Natural killer cell (primary cell): ENCODE data around the gene LMTK2. TPM values are rescaled to one million over a fixed set of nuclear protein-coding genes. Genes with fewer than 3 reads are reported as not detected.

Experiments used
- ATAC-seq, 3 donors: fragments of 150-1000 bp in 2 of 3; fragments of 200-7000 bp in 1 of 3; cut with Tn5 transposase; 1 replicate in 1 of 3; 2 replicates in 2 of 3; pipeline ENCODE4 v1.10.0; 2021; ENCODE audit warnings: mild to moderate bottlenecking in 2 of 3, moderate library complexity in 2 of 3
- DNase-seq, 2 donors: peaks; one replicate each; pipeline versions ENCODE4 v3.0.0 to v3.0.0-alpha.2; 2013 to 2021; ENCODE audit warnings: mixed read lengths in 1 of 2
- H3K27ac ChIP-seq: one replicate; pipeline ENCODE4 v1.5.1; 2013; ENCODE audit warnings: mild to moderate bottlenecking, low read length
- H3K27me3 ChIP-seq: one replicate; pipeline ENCODE4 v1.6.1; 2013; ENCODE audit warnings: low read length; ENCODE audit not compliant: control insufficient read depth, insufficient read depth
- H3K36me3 ChIP-seq: one replicate; pipeline ENCODE4 v1.6.1; 2013; ENCODE audit warnings: low read length; ENCODE audit not compliant: control insufficient read depth, insufficient read depth
- H3K4me1 ChIP-seq: one replicate; pipeline ENCODE4 v1.6.1; 2013; ENCODE audit warnings: low read length; ENCODE audit not compliant: control insufficient read depth, insufficient read depth
- H3K4me3 ChIP-seq: one replicate; pipeline ENCODE4 v1.5.1; 2013; ENCODE audit warnings: low read length
- H3K9me3 ChIP-seq: one replicate; pipeline ENCODE4 v1.6.1; 2013; ENCODE audit warnings: low read length; ENCODE audit not compliant: control insufficient read depth, insufficient read depth
- H3K27ac Mint-ChIP-seq, 2 donors: one replicate each; pipeline ENCODE4 v1.8.0; 2022; ENCODE audit warnings: mild to moderate bottlenecking in 2 of 2, mixed read lengths in 2 of 2, moderate library complexity in 1 of 2
- H3K27me3 Mint-ChIP-seq, 2 donors: one replicate each; pipeline ENCODE4 v1.8.0; 2022; ENCODE audit warnings: low read depth in 2 of 2, mixed read lengths in 2 of 2
- H3K36me3 Mint-ChIP-seq: one replicate; pipeline ENCODE4 v1.8.0; 2022; ENCODE audit warnings: mixed read lengths
- H3K4me1 Mint-ChIP-seq, 2 donors: one replicate each; pipeline ENCODE4 v1.8.0; 2022; ENCODE audit warnings: mixed read lengths in 2 of 2
- H3K4me3 Mint-ChIP-seq: one replicate; pipeline ENCODE4 v1.8.0; 2022; ENCODE audit warnings: mild to moderate bottlenecking, moderate library complexity, mixed read lengths
- H3K9me3 Mint-ChIP-seq, 2 donors: one replicate each; pipeline ENCODE4 v1.8.0; 2022; ENCODE audit warnings: mixed read lengths in 2 of 2
- WGBS: methylation state at CpG from one replicate; pipeline ENCODE4 v1.1.7; 2013; ENCODE audit warnings: missing lambda C conversion rate; ENCODE audit not compliant: insufficient coverage; 5-methylcytosine and 5-hydroxymethylcytosine counted together
- intact Hi-C: fragments of 100-400 bp; cut with micrococcal nuclease; formaldehyde crosslinking; loops from one replicate; pipeline ENCODE4 v1.14.2; 2022
- total RNA-seq, 4 donors: library from RNA; stranded (reverse); fragments of 120-200 nt in 1 of 4; gene quantifications; one replicate each; pipeline versions ENCODE4 v1.2.3 to v1.2.4, GENCODE V29; 2013 to 2022
- TF ChIP-seq, protein P1 (sequence below): fragments of 200-600 bp; IDR thresholded peaks from one replicate; pipeline ENCODE4 v1.8.0; 2022; ENCODE audit warnings: antibody characterized with exemption

LMTK2 gene
- total RNA-seq, 3 donors from 2014 or later (not counting 1 experiment from before 2014, with no cell fraction given), result 18.7 to 33.9 (median 26.6) TPM

DNA sequence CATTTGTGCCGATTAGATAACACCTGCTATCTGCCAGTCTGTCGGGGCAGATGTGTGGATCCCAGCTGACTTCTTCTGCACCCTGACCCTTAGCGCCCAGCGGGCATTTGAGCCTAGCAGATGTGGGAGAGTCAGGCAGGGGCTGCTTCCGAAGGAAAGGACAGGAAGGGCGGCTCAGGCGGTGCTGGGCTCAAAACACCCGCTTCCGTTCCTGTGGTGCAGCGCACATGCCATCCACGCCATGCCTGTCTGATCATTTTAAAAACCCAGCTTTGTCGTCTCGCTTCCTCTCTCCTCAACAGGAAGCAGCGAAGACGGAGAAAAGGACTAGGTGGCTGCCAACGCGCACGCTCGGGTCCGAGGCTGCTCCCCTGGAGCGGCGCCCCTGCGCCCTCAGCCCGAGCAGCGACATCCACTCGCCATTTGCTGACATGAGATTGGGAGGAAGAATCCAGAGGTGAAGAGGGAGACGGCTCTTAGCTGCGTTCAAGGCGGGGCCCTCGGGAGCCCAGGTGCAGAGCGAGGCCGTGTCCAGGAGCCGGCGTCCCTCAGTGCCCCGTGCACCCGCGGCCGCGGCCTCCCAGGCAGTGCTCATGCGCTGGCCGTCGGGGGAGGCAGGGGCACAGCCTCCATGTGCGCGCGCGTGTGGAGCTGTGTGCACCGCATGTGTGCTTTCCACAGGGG is 98.6 kb downstream of the LMTK2 start:
- peaks cover 14% of the 10 kb centered on the region for H3K36me3 ChIP-seq
- H3K27ac Mint-ChIP-seq, result no peak overlapping the region
- DNase-seq (no peak), ATAC-seq (no peak)
- intact Hi-C loops, result no loop called here
- no peaks in the 10 kb centered on the region for H3K27me3 Mint-ChIP-seq
- no peak overlapping the region for H3K4me3 ChIP-seq
- no peaks in the 10 kb centered on the region for H3K27me3 ChIP-seq
- peaks cover 17% of the 10 kb centered on the region for H3K4me1 ChIP-seq
- 98% methylated on average over 47 of the region's 47 CpGs for WGBS
- peaks cover 6% of the 10 kb centered on the region for H3K36me3 Mint-ChIP-seq
- no peak overlapping the region for H3K27ac ChIP-seq
- H3K4me3 Mint-ChIP-seq, result no peak overlapping the region
- peaks cover 21 to 27% of the 10 kb centered on the region in 2 donors for H3K4me1 Mint-ChIP-seq
- no peaks in the 10 kb centered on the region for H3K9me3 Mint-ChIP-seq
- TF ChIP-seq, protein P1, sequence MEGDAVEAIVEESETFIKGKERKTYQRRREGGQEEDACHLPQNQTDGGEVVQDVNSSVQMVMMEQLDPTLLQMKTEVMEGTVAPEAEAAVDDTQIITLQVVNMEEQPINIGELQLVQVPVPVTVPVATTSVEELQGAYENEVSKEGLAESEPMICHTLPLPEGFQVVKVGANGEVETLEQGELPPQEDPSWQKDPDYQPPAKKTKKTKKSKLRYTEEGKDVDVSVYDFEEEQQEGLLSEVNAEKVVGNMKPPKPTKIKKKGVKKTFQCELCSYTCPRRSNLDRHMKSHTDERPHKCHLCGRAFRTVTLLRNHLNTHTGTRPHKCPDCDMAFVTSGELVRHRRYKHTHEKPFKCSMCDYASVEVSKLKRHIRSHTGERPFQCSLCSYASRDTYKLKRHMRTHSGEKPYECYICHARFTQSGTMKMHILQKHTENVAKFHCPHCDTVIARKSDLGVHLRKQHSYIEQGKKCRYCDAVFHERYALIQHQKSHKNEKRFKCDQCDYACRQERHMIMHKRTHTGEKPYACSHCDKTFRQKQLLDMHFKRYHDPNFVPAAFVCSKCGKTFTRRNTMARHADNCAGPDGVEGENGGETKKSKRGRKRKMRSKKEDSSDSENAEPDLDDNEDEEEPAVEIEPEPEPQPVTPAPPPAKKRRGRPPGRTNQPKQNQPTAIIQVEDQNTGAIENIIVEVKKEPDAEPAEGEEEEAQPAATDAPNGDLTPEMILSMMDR, result no peak
- no peaks in the 10 kb centered on the region for H3K9me3 ChIP-seq

DNA sequence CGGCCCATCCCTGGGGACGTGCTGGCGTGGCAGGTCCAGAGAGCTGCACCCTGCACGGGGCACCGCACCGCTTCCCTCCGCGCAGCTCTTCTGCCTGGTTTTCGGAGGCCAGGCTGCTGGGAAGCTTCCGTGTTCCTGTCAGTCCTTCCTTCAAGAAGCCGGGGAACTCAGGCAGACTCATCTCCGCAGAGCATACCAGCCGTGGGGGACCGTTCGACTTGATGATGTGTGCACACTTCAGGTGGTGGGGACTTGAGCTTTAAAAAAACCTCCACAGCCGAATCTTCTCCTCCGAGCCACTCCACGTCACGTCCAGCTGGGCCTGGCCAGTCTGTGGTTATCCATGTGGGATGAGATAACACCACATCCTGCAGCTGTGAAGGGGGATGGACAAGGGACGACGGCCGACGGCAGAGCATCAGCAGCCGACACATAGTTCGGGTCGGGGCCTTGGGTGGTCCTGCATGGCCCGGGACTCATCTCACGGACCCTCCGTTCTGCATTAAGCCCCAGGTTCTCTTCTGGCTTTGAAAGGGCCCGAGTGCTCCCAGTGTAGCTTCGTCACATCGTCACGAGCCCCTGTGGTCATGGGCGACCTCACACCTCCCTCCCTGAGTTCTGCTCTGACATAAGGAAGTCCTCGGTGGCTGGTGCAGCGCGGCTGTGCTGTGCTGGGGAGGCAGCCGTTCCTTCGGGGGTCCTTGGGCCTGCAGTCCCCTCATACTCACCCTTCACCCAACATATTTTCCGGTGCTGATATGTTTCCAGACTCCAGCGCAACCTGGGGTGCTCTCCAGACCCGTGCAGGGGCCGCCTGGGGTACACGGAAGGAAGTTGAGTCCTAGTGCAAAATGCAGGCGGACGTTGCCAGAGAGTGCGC is 100.0 kb downstream of the LMTK2 start:
- H3K4me3 Mint-ChIP-seq, result no peak overlapping the region
- H3K4me1 ChIP-seq, result peaks cover 25% of the 10 kb centered on the region
- no peaks in the 10 kb centered on the region for H3K9me3 Mint-ChIP-seq
- H3K27ac ChIP-seq, result no peak overlapping the region
- H3K27me3 ChIP-seq, result peaks cover 2% of the 10 kb centered on the region
- H3K27ac Mint-ChIP-seq, result no peak overlapping the region
- H3K36me3 ChIP-seq, result peaks cover 14% of the 10 kb centered on the region
- peaks cover 6% of the 10 kb centered on the region for H3K36me3 Mint-ChIP-seq
- 96% methylated on average over 47 of the region's 47 CpGs for WGBS
- TF ChIP-seq, protein P1, result no peak
- peaks cover 13 to 17% of the 10 kb centered on the region in 2 donors for H3K4me1 Mint-ChIP-seq
- no peaks in the 10 kb centered on the region for H3K27me3 Mint-ChIP-seq
- ATAC-seq (no peak), DNase-seq (peak in 1 of 2 donors; percentile 1)
- no peak overlapping the region for H3K4me3 ChIP-seq
- intact Hi-C loops, result no loop called here
- no peaks in the 10 kb centered on the region for H3K9me3 ChIP-seq

DNA sequence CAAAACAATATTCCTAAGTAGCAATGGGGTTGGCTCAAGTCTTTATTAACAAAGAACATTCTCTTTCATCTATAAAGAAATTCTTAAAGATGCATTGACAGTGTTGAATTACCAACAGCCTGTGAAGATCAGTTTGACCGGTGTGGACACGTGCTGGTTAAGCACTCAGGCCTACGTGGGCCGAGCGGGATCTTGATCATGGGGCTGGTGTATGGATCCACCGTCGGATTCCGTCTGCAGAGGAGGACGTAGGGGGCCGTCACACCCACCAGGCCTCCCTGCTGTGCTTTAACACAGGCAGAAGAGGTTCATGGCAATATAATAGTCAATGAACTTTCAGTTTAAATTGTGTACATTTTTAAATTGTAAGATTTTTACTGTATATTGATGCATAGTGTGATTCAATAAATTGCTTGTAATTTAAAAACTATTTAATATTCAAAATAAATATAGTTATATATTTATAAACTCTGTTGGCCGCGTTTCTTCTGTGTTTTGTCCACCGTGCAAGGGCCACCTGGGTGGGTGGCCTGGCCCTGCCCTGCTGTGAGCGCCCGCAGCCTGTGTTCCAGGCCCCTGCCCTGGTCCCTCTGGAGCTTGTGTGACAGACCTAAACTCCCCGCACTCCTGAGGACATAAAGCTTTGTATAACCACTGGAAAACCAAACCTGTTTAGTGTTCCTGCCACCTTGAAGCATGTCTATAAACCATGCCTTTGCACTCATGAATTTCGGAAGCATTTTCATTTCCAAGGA is 102.7 kb downstream of the LMTK2 start:
- Histone ChIP-seq H3K36me3 (peaks cover 14% of the 10 kb centered on the region), H3K4me3 (no peak overlapping the region), H3K27me3 (peaks cover 6% of the 10 kb centered on the region), H3K27ac (no peak overlapping the region), H3K4me1 (peaks cover 10% of the 10 kb centered on the region), H3K9me3 (no peaks in the 10 kb centered on the region)
- no peak overlapping the region for H3K27ac Mint-ChIP-seq
- TF ChIP-seq, protein P1, result no peak
- peaks cover 6% of the 10 kb centered on the region for H3K36me3 Mint-ChIP-seq
- no peaks in the 10 kb centered on the region for H3K9me3 Mint-ChIP-seq
- peak overlapping the region; percentile 52 for H3K4me3 Mint-ChIP-seq
- H3K27me3 Mint-ChIP-seq, result no peaks in the 10 kb centered on the region
- WGBS, result 98% methylated on average over 17 of the region's 17 CpGs
- DNase-seq (no peak), ATAC-seq (no peak)
- intact Hi-C loops, result no loop called here
- H3K4me1 Mint-ChIP-seq, result peaks cover 0 to 4% of the 10 kb centered on the region in 2 donors
